Mesothelial cell of epicardium (in vitro differentiated cells): ENCODE data around the gene NHLRC4. TPM values are rescaled to one million over a fixed set of nuclear protein-coding genes. Genes with fewer than 3 reads are reported as not detected.

Source experiments
- DNase-seq, 2 experiments: peaks; one replicate each; pipeline ENCODE4 v3.0.0; 2021; ENCODE audit warnings: low spot score in 2 of 2; ENCODE audit not compliant: unreplicated experiment in 2 of 2
- H3K27ac Mint-ChIP-seq: 2 replicates; pipeline ENCODE4 v1.8.0; 2021; ENCODE audit warnings: mixed read lengths
- H3K27me3 Mint-ChIP-seq: 2 replicates; pipeline ENCODE4 v1.8.0; 2021; ENCODE audit warnings: low read depth, mixed read lengths
- H3K36me3 Mint-ChIP-seq: 2 replicates; pipeline ENCODE4 v1.8.0; 2021; ENCODE audit warnings: mixed read lengths
- H3K4me1 Mint-ChIP-seq: 2 replicates; pipeline ENCODE4 v1.8.0; 2021; ENCODE audit warnings: mixed read lengths
- H3K4me3 Mint-ChIP-seq: 2 replicates; pipeline ENCODE4 v1.8.0; 2021; ENCODE audit warnings: mild to moderate bottlenecking, moderate library complexity, mixed read lengths
- H3K9me3 Mint-ChIP-seq: 2 replicates; pipeline ENCODE4 v1.8.0; 2021; ENCODE audit warnings: mixed read lengths
- CTCF ChIP-seq: fragments of 200-600 bp; sonication (generic); IDR thresholded peaks from one replicate; pipeline ENCODE4 v1.5.0; 2021; ENCODE audit warnings: antibody characterized with exemption; ENCODE audit not compliant: unreplicated experiment
- total RNA-seq: library from RNA; stranded (reverse); gene quantifications from 3 replicates; pipeline ENCODE4 v1.2.1, GENCODE V29; 2021

NHLRC4 gene
- total RNA-seq, 1 donor from 2014 or later: 2.7 TPM

- no peaks in the 10 kb centered on the region for H3K36me3 Mint-ChIP-seq
- DNase-seq: no peak
- TF ChIP-seq CTCF: no peak
- H3K4me1 Mint-ChIP-seq: peaks cover 44% of the 10 kb centered on the region
- H3K27ac Mint-ChIP-seq: peak overlapping the region; percentile 82
- no peaks in the 10 kb centered on the region for H3K9me3 Mint-ChIP-seq
- H3K27me3 Mint-ChIP-seq: peaks cover 2% of the 10 kb centered on the region
- H3K4me3 Mint-ChIP-seq: peak overlapping the region; percentile 83
These were observed 24.0 kb downstream of the NHLRC4 start for GRCh38 chr16:590815-591200.

GRCh38 chr16:591231-591630 is 24.4 kb downstream of the NHLRC4 start:
- Mint-ChIP-seq H3K27ac (peak overlapping the region; percentile 82), H3K4me1 (peaks cover 42% of the 10 kb centered on the region), H3K9me3 (no peaks in the 10 kb centered on the region), H3K27me3 (no peaks in the 10 kb centered on the region), H3K4me3 (peak overlapping the region; percentile 83), H3K36me3 (peaks cover 4% of the 10 kb centered on the region)
- DNase-seq: no peak
- no peak for TF ChIP-seq CTCF

DNA sequence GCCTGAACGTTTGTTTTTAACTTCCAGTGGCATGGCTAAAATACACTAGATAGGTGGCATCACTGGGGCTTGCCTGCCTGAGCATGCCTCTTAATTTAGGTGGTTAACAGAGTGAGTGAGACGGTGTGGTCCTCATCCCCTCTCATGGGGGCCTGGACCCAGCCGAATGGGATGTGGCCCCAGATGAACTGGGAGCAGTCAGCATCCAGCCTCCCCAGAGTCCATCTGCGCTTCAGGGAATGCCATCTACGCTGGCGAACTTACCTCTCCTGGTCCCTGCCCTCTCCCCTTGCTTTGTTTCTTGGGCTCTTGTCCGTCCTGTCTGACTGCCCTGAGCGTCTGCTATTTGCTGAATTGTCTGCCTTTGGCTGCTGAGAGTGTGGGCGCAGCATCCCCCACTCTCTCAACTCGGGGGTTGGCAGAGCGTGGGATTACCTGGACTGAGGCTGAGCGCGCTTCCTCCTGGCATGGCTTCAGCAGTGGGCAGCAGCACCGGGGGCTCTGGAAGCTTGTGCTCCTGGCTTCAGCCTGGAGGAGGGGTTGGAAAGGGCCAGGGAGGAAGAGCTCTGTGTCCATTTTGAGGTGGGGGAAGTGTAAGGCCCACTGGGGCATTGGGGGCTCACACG is 25.2 kb downstream of the NHLRC4 start:
- TF ChIP-seq CTCF: no peak
- Mint-ChIP-seq H3K27me3 (no peaks in the 10 kb centered on the region), H3K4me1 (peaks cover 40% of the 10 kb centered on the region), H3K4me3 (peak overlapping the region; percentile 83), H3K36me3 (peaks cover 12% of the 10 kb centered on the region), H3K9me3 (no peaks in the 10 kb centered on the region), H3K27ac (peak overlapping the region; percentile 77)
- no peak for DNase-seq

DNA sequence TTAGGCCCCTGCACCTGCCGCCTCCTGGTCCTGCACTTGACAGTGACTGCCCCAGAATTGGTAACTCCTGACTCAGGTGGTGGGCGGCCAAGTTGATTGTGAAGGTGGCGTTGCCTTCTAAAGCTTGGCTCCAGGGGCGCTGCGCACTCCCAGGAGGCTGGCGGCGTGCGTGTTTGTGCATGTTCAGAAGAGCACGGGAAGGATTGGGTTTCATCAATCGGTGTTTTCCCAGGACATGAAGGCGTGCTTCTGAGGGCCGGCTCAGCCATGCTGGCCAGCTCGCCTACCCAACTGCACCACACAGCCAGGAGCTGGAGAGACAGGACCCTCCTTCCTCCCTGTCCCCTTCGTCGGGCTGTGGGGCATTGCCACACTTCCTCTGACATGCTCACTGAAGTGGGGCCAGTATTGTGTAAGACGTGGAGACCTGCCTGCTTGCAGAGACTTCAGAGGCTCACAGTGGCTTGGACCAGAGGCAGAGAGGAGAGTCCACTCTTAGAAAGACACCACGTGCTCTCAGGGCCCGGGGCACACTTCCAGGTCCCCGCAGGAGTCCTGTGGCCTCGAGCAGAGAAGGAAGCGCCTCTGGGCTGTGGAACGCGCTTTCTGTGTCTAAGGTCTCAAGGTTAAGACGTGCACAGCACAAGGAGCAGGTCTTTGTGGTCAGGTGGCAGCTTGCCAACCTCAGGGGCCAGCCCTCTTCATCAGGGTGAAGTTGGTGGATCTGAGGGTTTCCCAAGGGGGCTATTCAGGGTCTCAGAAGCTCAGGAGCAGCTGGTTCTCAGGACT is 25.9 kb downstream of the NHLRC4 start:
- Mint-ChIP-seq H3K4me1 (peaks cover 36% of the 10 kb centered on the region), H3K27ac (peak overlapping the region; percentile 77), H3K27me3 (no peaks in the 10 kb centered on the region), H3K9me3 (no peaks in the 10 kb centered on the region), H3K36me3 (peaks cover 13% of the 10 kb centered on the region), H3K4me3 (peak overlapping the region; percentile 83)
- DNase-seq: no peak
- TF ChIP-seq CTCF: no peak

DNA sequence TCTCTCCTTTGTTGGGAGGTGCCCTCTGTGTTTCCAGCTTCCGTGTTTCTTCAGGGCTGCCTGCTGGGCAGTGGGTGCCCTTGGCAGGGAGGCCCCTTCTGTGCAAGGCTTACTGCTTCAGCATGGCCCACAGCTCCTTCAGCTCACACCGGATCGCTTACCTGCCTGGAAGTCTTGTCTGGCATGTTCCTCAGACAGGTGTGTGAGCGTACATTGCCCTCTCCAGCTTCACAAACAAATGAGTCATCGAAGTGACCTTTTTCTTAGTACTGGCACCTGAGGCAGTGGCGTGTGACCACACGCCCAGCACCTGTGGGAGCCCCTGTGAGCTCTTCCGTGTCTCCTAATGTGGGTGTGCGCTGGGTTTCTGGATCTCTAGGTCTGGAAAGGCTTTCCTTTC is 26.6 kb downstream of the NHLRC4 start:
- Mint-ChIP-seq H3K4me3 (no peak overlapping the region), H3K4me1 (peaks cover 33% of the 10 kb centered on the region), H3K36me3 (peaks cover 13% of the 10 kb centered on the region), H3K27ac (peak overlapping the region; percentile 81), H3K27me3 (no peaks in the 10 kb centered on the region), H3K9me3 (no peaks in the 10 kb centered on the region)
- DNase-seq: no peak
- TF ChIP-seq CTCF: no peak
